GM19328 (cell line): ENCODE results near the gene TSPAN18.

ENCODE experiments used
- ATAC-seq: cut with Tn5 transposase; IDR thresholded peaks from one replicate; pipeline ENCODE4 v1.9.1; 2021; ENCODE audit warnings: mild to moderate bottlenecking, moderate library complexity; ENCODE audit not compliant: unreplicated experiment

TSPAN18 gene

GRCh38 chr11:44817207-44817949, 90.6 kb downstream of the TSPAN18 start:
- no peak for ATAC-seq

GRCh38 chr11:44818110-44818509, 91.3 kb downstream of the TSPAN18 start:
- no peak for ATAC-seq

DNA sequence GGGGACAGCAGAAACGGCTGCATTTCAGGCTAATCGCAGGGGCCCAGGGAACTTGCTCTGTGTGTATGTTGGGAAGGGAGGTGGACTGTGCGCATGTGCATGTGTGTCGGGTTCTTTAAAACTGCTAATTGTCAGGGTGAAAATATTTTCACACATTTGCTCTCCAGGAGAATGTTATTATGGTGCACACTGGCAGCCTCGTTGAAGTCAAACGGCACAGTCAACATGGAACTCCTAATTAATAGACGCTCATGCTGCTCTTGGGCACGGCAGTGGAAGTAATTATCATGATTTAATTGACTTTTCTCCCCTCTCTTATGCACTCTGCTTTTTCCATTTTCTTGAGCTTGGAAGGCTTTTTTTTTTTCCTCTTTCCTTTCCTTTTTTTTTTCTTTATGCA, 92.6 kb downstream of the TSPAN18 start:
- no peak for ATAC-seq

- ATAC-seq: no peak
Measured at GRCh38 chr11:44822369-44822768, 95.6 kb downstream of the TSPAN18 start.

DNA sequence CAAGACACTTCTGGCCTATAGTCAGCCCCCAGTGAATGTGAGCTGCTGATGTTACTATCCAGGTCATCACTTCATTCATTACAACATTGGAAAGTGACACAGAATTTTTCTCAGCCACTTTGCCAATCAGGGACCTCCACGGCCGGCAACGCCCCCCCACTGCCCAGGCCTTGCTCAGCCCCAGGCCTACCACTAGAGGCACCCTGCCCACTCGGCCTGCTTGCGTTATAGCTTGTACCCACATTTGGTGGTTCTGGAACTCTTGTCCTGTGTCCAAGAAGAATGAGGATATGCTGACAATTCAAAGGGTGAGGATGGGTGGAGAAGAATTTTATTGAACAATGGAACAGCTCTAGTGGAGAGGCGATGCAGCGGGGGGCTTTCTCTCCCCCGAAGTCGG, 96.2 kb downstream of the TSPAN18 start:
- no peak for ATAC-seq

GRCh38 chr11:44823868-44824267, 97.1 kb downstream of the TSPAN18 start:
- ATAC-seq: no peak

GRCh38 chr11:44824300-44824704, 97.5 kb downstream of the TSPAN18 start:
- no peak for ATAC-seq

DNA sequence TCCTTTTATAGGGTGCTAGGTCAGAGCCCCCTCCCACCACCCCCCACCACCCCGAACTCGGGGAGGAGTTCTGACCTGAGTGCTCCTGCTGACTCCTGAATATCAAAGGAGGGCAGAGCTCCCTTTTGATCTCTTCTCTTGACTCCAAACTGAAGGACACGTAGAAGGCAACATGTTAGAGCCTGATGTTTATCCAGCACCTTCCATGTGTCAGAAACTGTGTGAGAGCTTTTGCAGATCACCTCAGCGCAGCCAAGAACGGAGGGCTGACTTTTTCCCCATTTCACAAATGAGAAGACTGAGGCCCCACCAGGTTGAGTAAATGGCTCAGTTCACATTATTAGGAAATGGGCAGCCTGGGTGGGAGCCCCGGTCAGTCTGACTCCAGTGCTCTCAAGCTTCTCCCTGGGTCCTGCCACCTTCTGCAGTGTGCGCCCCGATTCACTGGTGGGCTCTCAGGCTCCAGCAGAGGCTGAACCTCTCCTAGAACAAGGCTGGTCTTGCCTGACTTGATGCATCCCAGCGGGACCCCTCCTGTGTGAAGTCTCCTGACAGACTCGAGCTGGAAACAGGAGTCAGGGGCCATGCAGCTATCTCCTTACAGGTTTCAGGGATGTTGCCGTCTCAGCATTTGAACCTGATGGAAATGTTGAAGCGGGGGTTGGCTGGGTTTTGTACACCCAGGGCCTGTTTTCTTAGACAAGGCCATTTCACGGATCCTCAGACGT, 98.5 kb downstream of the TSPAN18 start:
- no peak for ATAC-seq

DNA sequence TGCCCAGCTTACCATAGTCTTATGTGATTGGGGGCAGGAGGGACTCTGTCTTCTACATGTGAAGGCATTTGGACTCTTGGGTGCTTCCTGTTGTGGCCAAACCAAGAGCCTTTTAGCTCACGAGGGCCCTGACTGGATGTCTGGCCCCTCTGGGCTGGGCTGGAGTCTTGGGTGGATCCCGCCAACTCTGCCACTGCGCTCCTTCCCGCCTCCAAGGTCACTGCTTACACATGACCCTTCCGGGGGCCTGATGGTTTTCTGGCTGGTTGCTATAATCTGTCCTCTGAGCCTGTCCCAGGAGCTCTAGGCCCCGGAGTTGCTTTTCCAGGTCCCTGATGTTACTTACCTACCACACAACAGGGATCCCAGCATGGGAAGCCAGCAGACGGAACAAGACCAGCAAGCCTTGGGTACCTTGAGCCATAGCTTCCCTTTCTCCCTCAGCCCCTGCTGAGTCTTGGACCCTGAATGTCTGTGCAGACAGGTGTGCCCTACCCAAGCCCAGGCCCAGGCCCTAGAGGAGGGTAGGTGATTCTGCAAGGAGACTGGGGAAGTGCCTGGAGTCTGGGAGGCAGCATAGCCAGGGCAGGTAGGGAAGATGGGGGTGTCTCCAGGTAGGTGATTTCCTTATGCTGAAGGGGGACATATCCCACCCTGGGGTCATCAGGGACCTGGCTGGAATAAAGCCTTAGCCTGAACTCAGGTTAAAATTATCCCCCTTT, 100.3 kb downstream of the TSPAN18 start:
- no peak for ATAC-seq

DNA sequence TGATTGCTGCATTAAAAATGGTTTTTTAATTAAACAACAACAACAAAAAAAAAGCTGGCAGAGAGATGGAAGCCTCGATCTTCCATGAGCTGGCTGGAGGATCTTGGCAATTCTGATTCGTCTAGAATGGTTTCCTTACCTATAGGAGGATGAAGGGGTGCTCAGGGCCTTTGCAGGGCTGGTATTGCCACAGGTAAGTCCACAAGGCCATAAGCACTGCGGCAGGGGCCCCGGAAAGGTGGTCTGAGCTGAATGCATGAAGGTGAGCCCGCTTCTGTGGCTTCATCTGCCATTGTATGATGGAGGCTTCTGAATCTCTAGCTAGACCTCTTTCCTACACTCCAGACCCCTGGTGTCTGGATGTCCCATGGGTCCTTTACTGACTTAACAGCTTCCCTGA, 101.5 kb downstream of the TSPAN18 start:
- no peak for ATAC-seq

DNA sequence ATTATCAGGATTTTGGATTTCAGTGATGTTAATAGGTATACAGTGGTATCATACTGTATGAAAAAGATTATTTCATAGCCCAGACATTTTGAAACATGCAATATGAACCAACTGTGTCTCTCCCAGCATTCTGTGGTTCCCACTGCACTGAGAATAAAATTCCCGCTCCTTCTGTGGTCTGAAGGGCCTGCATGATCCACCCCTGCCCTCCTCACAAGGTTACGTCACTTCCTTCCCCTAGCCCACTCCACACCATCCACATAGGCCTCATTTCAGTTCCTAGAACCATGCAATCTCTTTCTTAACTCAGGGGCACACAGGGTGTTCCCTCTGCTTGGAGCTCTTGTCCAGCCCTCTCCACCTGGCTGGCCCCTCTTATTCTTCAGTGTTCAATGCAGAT, 103.1 kb downstream of the TSPAN18 start:
- ATAC-seq: no peak

GRCh38 chr11:44831605-44832394, 105.0 kb downstream of the TSPAN18 start:
- ATAC-seq: no peak

DNA sequence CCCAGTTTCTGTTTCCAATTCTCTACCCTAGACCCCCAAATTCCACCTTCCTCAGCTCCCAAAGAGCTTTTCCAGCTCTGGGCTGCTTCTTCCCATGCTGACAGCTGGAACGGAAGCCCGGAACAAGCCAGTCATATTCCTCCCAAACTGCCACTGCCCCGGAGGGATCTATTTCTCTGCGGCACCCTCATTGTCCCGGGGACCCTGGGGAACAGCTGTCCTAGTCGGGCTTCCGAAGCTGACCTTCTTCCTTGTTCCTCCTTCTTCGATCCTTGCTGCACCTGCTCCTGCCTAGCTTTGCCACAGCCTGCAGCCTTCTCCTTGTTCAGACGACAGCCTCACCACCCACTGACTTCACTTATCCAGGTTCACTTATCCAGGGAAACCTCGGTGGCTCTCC, 105.7 kb downstream of the TSPAN18 start:
- ATAC-seq: no peak

DNA sequence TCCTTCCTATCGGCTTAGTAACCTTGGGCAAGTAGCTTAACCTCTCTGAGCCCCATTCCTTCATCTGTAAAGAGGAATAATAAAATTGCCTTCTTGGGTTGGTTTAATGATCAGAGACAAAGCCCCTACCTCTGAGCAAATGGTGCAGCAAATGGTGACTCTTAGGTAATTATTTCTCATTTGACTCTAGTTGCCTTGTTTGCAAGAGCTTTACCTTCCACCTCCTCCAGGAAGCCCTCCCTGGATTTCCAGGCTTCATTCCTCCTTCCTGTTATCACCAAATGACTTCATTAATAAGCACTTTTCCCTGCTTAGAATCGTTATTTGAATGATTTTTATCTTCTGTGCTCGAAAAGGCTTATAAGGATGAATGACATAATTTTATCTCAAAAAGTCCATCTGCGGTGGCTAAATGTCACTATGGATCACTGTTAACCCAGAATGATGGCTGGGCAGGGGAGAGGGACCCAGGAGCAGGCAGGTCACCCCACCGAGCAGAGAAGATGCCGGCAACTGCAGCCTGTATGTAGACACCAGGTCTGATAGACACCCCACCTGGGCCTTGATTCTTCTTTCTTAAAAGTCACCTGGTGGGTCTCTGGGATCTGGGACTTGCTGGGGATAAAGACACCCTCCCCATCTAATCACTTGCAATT, 106.6 kb downstream of the TSPAN18 start:
- ATAC-seq: no peak

- no peak for ATAC-seq
Measured at GRCh38 chr11:44833877-44834452, 107.2 kb downstream of the TSPAN18 start.

DNA sequence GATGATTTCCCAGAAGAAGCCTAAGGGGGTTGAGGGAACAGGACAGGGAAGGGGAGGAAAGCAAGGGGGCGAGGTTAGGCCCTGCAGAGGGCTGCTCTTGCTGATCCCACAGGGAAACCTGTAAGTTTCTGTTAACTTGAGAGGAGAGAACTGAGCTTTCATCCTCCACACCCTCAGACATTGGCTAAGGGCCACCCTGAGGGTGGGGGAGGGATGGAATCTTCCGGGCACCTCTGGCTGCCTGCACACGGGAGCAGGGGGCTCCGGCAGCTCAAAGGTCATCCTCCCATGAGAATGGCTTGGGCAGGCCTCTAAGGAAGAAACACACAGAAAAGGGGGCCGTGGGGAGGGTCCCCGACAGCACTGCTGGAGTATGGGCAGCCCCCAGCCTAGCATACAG, 108.1 kb downstream of the TSPAN18 start:
- no peak for ATAC-seq

- ATAC-seq: no peak
Measured at GRCh38 chr11:44835296-44835695, 108.5 kb downstream of the TSPAN18 start.

DNA sequence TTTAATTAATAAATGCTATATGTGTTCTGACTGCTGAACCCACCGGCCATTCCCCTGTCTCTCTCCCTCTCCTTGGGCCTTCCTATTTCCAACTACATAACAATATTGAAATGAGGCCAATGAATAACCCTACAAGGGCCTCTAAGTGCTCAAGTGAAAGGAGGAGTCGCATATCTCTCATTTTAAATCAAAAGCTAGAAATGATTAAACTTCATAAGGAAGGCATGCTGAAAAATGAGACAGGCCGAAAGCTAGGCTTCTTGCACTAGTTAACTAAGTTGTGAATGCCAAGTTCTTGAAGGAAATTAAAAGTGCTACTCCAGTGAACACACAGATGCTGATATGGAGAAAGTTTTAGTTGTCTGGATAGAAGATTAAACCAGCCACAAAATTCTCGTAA, 109.2 kb downstream of the TSPAN18 start:
- ATAC-seq: no peak

DNA sequence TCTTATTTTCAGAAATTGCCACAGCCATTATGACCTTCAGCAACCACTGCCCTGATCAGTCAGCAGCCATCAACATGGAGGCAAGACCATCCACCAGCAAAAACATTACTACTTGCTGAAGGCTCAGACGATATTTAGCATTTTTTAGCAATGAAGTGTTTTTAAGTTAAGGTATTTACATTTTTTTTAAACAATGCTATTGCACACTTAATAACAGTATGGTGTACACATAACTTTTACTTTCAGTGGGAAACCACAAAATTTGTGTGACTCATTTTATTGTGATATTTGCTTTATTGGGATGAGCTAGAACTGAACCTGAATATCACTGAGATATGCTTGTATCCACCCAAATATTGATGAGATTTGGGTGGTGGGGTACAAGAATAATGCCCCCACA, 110.9 kb downstream of the TSPAN18 start:
- ATAC-seq: no peak

DNA sequence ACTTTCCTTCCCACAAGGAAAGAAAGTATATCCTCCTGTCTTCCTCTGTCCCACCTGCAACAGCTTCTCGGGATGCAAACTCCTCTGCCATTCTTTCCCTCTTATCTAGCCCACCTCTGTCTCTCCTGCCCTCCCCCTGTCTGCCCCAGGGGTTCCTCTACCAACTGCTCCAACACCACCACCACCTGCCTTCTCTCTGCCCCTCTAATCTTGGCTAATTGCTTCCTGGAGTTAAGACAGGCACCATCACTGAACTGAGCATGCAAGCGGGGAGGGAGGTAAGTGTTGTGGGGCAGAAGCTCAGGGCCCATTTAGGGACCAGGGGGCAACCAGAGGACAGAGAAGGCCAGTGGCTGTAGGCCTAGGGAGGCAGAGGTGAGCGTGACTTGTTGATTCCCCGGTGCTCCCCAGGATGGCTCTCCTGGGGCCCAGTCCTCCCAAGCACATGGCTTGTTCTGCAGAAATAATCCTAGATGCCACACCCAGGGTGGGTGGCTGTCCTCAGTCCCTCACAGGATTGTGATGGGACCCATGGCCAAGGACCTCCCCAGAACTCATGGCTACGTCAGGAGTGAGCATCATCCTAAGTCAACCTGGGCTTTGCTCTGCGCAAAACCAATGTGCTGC, 112.8 kb downstream of the TSPAN18 start:
- ATAC-seq: no peak
